ENCODE results near the gene MSMP. TPM values are rescaled to one million over a fixed set of nuclear protein-coding genes. Genes with fewer than 3 reads are reported as not detected.

The MSMP gene
- total RNA-seq, 1 donor from 2014 or later: not detected

DNA sequence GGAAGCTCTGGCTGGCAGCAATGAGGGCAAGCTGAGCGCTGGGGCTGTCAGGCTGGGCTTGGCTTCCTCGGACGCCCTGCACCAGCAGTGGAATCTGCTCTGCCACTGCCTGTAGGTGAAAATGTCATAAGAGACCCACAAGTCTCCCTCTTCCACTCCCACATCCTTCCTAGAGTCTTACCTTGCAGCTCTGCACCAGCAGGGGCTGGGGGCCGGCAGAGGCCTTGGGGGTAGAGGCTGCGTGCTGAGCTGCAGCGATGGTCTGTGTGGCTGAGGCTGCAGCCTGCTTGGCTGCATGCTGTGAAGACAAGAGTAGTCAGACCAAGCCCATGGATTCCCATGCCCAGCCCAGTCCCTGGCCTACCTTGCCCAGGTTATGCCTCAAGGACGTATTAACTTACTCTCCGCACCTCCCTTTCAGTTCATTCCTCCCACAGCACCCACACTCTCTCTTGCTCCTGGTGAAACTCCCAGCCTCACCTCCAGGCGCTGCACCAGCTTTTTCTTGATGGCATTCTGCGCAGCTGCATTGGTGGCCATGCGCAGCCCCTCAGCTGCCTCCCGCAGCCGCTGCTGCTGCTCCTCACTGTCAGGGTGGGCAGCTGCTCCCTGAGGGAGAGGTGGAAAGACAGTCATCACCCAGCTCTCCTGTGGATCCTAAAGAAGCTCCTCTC, 39.4 kb downstream of the MSMP start:
- no peak overlapping the region for H3K27ac ChIP-seq
- TF ChIP-seq POLR2A (IDR thresholded peaks at IDR 0.05) (no peak), POLR2AphosphoS5 (IDR thresholded peaks at IDR 0.05; ENCODE audit: insufficient read depth in 1 of 2, low read depth in 1 of 2) (peak in 1 of 2 donors; percentile 12)
- no peak for DNase-seq (ENCODE audit: extremely low spot score in 2 of 2)
- H3K4me3 ChIP-seq: no peak overlapping the region
- H3K36me3 ChIP-seq: peaks cover 25 to 96% of the 10 kb centered on the region in 2 donors
- H3K27me3 ChIP-seq: no peaks in the 10 kb centered on the region
- intact Hi-C loops (cut with DNase I): no loop called here
- no peaks in the 10 kb centered on the region for H3K9me3 ChIP-seq
- no peaks in the 10 kb centered on the region for H3K4me1 ChIP-seq

DNA sequence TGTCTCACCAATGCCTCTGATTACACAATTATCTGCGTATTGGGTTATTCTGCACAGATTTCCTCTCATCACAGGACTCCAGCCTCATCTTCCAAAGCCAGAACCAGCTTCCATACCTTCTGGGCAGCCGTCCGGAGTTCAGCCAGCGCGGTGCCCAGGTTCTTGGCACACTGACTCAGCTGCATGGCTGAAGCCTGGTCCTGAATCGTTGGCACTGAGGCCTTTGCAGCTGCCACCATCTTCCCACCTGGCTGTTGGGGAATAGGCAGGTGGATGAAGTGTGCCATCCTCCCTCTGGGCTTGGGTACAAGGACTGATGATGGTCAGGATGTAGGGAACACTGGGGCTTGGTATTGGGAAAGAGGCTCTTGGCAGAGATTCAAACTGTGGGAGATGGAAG, 40.0 kb downstream of the MSMP start:
- Histone ChIP-seq H3K36me3 (peaks cover 25 to 93% of the 10 kb centered on the region in 2 donors), H3K27ac (no peak overlapping the region), H3K4me1 (no peaks in the 10 kb centered on the region), H3K27me3 (no peaks in the 10 kb centered on the region), H3K4me3 (no peak overlapping the region), H3K9me3 (no peaks in the 10 kb centered on the region)
- intact Hi-C loops (cut with DNase I): no loop called here
- no peak for DNase-seq (ENCODE audit: extremely low spot score in 2 of 2)
- TF ChIP-seq CTCF (IDR thresholded peaks at IDR 0.05): no peak
- peak in 1 of 2 donors; percentile 10 for TF ChIP-seq POLR2AphosphoS5 (IDR thresholded peaks at IDR 0.05; ENCODE audit: insufficient read depth in 1 of 2, low read depth in 1 of 2)
- no peak for TF ChIP-seq POLR2A (IDR thresholded peaks at IDR 0.05)

DNA sequence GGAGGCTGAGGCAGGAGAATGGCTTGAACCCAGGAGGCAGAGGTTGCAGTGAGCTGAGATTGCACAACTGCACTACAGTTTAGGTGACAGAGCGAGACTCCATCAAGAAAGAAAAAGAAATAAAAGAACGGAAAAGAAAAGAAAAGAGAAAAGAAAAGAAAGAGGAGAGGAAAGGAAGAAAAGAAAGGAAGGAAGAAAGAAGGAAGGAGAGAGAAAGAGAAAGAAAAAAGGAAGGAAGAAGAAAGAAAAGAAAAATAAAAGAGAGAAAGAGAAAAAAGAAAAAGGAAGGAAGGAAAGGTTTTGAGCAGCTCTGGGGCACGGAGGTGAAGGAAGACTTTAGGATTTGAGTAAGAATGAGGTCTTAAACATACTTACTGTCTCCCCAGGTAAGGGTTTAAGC, 40.5 kb downstream of the MSMP start:
- Histone ChIP-seq H3K27ac (no peak overlapping the region), H3K4me1 (no peaks in the 10 kb centered on the region), H3K27me3 (no peaks in the 10 kb centered on the region), H3K9me3 (no peaks in the 10 kb centered on the region), H3K4me3 (no peak overlapping the region), H3K36me3 (peaks cover 24 to 93% of the 10 kb centered on the region in 2 donors)
- TF ChIP-seq POLR2A (IDR thresholded peaks at IDR 0.05) (no peak), CTCF (IDR thresholded peaks at IDR 0.05) (no peak), POLR2AphosphoS5 (IDR thresholded peaks at IDR 0.05; ENCODE audit: insufficient read depth in 1 of 2, low read depth in 1 of 2) (no peak)
- DNase-seq (ENCODE audit: extremely low spot score in 2 of 2): no peak
- intact Hi-C loops (cut with DNase I): no loop called here

DNA sequence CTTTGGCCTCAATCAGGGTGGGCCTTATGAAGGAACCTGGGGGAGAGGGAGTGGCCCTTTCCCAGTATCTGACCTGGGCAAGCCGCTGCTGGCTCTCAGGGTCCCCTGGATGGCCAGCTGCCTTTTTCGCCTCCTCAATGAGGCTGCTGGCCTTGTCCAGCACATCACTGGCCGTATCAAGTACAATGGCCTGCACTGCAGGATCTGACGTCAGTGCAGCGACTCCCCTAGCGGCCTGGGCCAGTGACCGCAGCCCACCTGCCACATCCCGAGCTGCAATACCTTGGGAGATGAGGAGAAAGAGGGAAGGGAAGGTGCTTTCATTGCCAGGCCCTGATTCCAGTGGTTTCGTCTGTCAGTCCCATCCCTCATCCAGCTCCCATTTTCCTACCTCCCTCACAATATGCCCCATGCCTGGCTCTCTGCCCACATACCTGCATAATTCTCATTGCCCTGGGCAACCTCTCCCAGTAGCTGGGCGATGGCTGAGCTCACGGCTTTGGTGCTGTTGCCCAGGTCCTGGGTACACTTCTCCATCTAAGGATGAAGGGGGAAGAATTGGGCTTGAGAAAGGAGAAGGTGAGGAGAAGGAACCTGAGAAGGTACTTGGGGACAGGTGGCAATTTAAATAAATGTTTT, 41.2 kb downstream of the MSMP start:
- Histone ChIP-seq H3K27me3 (no peaks in the 10 kb centered on the region), H3K4me1 (no peaks in the 10 kb centered on the region), H3K27ac (no peak overlapping the region), H3K4me3 (no peak overlapping the region), H3K36me3 (peaks cover 20 to 93% of the 10 kb centered on the region in 2 donors), H3K9me3 (no peaks in the 10 kb centered on the region)
- no peak for TF ChIP-seq CTCF (IDR thresholded peaks at IDR 0.05)
- no peak for TF ChIP-seq POLR2AphosphoS5 (IDR thresholded peaks at IDR 0.05; ENCODE audit: insufficient read depth in 1 of 2, low read depth in 1 of 2)
- TF ChIP-seq POLR2A (IDR thresholded peaks at IDR 0.05): no peak
- DNase-seq (ENCODE audit: extremely low spot score in 2 of 2): no peak
- intact Hi-C loops (cut with DNase I): no loop called here

DNA sequence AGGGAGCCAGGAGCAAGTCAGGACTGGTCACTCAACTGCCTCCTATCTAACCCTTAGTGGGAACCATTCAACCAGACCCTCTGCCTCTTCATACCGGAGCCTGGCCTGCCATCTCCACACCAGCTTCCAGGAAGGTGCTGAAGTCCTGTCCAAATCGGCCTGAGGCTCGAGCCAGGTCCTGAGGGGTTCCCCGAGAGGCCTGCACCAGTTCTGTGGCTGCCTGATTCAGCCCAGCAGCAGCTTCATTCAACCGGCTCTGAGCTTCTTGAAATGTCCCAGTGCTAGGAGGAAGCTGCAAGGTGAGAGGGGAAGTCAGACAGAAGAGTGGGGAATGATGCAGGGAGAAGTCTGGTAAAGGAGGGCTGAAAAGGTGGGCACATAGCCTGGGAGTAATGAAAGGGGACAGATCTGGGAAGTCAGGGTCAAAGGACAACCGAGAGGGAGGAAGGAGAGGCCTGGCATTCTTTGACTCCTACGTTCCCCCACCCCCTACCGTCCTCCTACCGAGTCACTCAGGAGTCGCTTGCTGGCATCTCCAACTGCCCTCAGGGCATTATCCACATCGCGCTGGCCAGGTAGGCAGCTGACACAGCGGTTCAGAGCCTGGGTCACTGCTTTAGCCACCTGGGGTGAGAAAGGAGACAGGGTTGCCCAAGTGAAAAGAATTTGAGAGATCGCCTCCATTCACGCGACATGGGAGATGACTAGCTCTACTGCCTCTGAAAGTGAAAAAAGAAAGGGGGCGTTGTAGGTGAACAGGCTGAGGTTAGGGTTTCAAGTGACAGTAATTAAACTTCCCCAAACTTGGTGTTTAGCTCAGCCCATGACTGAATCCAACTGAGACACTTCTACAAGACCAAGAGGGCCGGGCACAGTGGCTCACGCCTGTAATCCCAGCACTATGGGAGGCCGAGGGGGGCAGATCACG, 42.3 kb downstream of the MSMP start:
- DNase-seq (ENCODE audit: extremely low spot score in 2 of 2): no peak
- TF ChIP-seq POLR2A (IDR thresholded peaks at IDR 0.05) (no peak), POLR2AphosphoS5 (IDR thresholded peaks at IDR 0.05; ENCODE audit: insufficient read depth in 1 of 2, low read depth in 1 of 2) (no peak), CTCF (IDR thresholded peaks at IDR 0.05) (no peak)
- Histone ChIP-seq H3K4me1 (no peaks in the 10 kb centered on the region), H3K27ac (no peak overlapping the region), H3K4me3 (no peak overlapping the region), H3K27me3 (no peaks in the 10 kb centered on the region), H3K9me3 (no peaks in the 10 kb centered on the region), H3K36me3 (peaks cover 15 to 93% of the 10 kb centered on the region in 2 donors)
- intact Hi-C loops (cut with DNase I): no loop called here

Data from vagina (tissue), 2 donors.